Muscle of leg (tissue), 11 donors: Measurements from ENCODE around the gene CASZ1. TPM values are rescaled to one million over a fixed set of nuclear protein-coding genes. Genes with fewer than 3 reads are reported as not detected.

Experiments
- DNase-seq: peaks from one replicate; pipeline ENCODE4 v3.0.0; 2013
- H3K27ac ChIP-seq: one replicate; pipeline ENCODE4 v1.5.1; 2013; ENCODE audit warnings: mild to moderate bottlenecking, low read length, control low read depth
- H3K27me3 ChIP-seq: one replicate; pipeline ENCODE4 v1.6.1; 2013; ENCODE audit warnings: low read length; ENCODE audit not compliant: control insufficient read depth, insufficient read depth
- H3K36me3 ChIP-seq: one replicate; pipeline ENCODE4 v1.6.1; 2013; ENCODE audit warnings: low read length; ENCODE audit not compliant: control insufficient read depth, insufficient read depth
- H3K4me1 ChIP-seq: one replicate; pipeline ENCODE4 v1.6.1; 2013; ENCODE audit warnings: low read length; ENCODE audit not compliant: control insufficient read depth, insufficient read depth
- H3K4me3 ChIP-seq: one replicate; pipeline ENCODE4 v1.5.1; 2013; ENCODE audit warnings: low read length, control low read depth
- H3K9me3 ChIP-seq: replicated peaks from 2 replicates; pipeline ENCODE4 v1.6.1; 2013; ENCODE audit warnings: low read depth, low read length; ENCODE audit not compliant: control insufficient read depth
- WGBS: methylation state at CpG from one replicate; pipeline ENCODE4 v1.1.5; 2013; ENCODE audit warnings: missing lambda C conversion rate; ENCODE audit not compliant: insufficient coverage; 5-methylcytosine and 5-hydroxymethylcytosine counted together
- polyA plus RNA-seq, 8 donors: library from polyadenylated mRNA; unstranded; fragments of 120-200 nt; gene quantifications; one replicate each; pipeline versions ENCODE4 v1.2.1 to v1.2.3, GENCODE V29; 2013; ENCODE audit warnings: inconsistent platforms in 1 of 8, low replicate concordance in 1 of 8; ENCODE audit not compliant: insufficient read length in 8 of 8, insufficient read depth in 1 of 8
- total RNA-seq: library from RNA; stranded (reverse); fragments of 120-200 nt; gene quantifications from one replicate; pipeline ENCODE4 v1.2.4, GENCODE V29; 2013

CASZ1 gene
- total and polyA plus RNA-seq, 9 donors, result 30.8 to 68.4 (median 45.3) TPM

GRCh38 chr1:10648689-10649516, 147.5 kb downstream of the CASZ1 start:
- H3K4me1 ChIP-seq, result peaks cover 39% of the 10 kb centered on the region
- H3K27ac ChIP-seq, result peak overlapping the region; percentile 20
- H3K9me3 ChIP-seq, result no peaks in the 10 kb centered on the region
- 69% methylated on average over 31 of the region's 32 CpGs for WGBS
- H3K36me3 ChIP-seq, result peaks cover 41% of the 10 kb centered on the region
- H3K27me3 ChIP-seq, result peaks cover 17% of the 10 kb centered on the region
- no peak overlapping the region for H3K4me3 ChIP-seq
- DNase-seq, result no peak

DNA sequence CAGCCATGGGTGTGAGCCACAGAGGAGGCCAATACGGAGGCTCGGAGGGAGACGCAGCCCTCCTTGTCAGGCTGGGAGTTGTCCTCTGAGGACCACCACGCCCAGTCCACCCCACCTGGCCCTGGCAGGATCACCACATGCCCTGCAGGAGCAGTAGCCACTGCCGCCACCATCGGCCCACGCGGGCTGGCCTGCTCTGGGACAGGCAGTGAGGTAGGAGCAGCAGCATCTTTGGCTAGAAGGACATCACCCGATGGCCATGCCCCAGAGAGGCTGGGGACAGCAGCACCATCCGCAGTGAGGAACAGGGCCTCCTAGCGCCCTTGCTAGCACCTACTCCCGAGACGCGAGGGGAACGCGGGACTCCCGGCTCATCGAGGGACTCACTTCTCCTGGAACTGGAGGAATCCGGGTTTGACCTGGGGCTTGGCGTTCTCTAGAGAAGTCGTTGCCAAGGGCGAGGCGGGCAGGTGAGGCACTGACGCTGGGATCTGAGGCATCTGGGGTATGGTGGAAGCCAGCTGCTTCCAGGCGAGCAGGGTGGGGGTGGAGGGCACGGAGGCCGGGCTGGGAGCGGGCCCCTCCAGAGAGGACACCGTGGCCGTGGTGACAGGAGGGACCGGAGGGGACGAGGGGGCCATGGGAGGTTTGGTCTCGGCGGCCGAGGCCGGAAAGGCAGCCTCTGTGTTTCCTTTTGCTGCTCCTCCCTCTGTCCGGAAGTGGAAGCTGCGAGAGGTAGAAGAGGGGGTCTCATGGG, 148.9 kb downstream of the CASZ1 start:
- H3K4me3 ChIP-seq, result no peak overlapping the region
- peaks cover 17% of the 10 kb centered on the region for H3K27me3 ChIP-seq
- no peaks in the 10 kb centered on the region for H3K9me3 ChIP-seq
- H3K4me1 ChIP-seq, result peaks cover 40% of the 10 kb centered on the region
- H3K27ac ChIP-seq, result no peak overlapping the region
- 92% methylated on average over 34 of the region's 38 CpGs for WGBS
- peaks cover 38% of the 10 kb centered on the region for H3K36me3 ChIP-seq
- no peak for DNase-seq

DNA sequence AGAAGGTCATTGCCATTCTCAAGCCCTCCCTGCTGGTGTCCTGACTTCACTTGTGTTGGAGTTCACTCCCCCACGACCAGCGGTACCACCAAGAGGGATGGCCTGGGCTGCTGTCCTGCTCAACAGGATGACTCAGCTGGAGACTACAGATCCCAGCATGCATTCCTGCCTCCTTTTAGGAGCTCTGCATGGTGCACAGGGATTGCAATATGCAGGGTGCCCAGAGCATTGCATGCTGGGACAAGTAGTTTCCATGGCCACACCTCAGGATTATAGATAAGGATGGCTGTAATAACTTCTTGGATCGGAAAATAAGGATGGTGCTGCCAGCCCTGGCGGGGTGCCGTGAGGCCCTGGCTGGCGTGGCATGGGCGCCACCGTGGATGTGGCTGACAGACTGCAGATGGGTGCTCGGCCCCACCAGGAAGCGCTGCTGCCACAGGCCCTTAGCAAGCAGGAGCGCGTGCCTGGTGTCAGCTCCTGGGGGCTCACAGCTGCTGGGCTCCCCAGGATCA, 150.0 kb downstream of the CASZ1 start:
- DNase-seq, result peak; percentile 30
- Histone ChIP-seq H3K4me1 (peaks cover 42% of the 10 kb centered on the region), H3K4me3 (no peak overlapping the region)

GRCh38 chr1:10644307-10645128, 151.9 kb downstream of the CASZ1 start:
- H3K27me3 ChIP-seq, result peaks cover 27% of the 10 kb centered on the region
- H3K4me3 ChIP-seq, result no peak overlapping the region
- H3K36me3 ChIP-seq, result peaks cover 39% of the 10 kb centered on the region
- WGBS, result 92% methylated on average over 29 of the region's 32 CpGs
- DNase-seq, result no peak
- no peaks in the 10 kb centered on the region for H3K9me3 ChIP-seq
- no peak overlapping the region for H3K27ac ChIP-seq
- peaks cover 60% of the 10 kb centered on the region for H3K4me1 ChIP-seq

More for the DNA sequence above, 150.0 kb downstream of the CASZ1 start:
- peaks cover 34% of the 10 kb centered on the region for H3K36me3 ChIP-seq
- H3K9me3 ChIP-seq, result no peaks in the 10 kb centered on the region
- no peak overlapping the region for H3K27ac ChIP-seq
- WGBS, result 91% methylated on average over 12 of the region's 12 CpGs
- peaks cover 16% of the 10 kb centered on the region for H3K27me3 ChIP-seq

- Histone ChIP-seq H3K4me3 (no peak overlapping the region), H3K9me3 (no peaks in the 10 kb centered on the region), H3K4me1 (peaks cover 56% of the 10 kb centered on the region), H3K36me3 (peaks cover 41% of the 10 kb centered on the region), H3K27me3 (peaks cover 29% of the 10 kb centered on the region), H3K27ac (no peak overlapping the region)
- WGBS, result 82% methylated on average over 10 of the region's 17 CpGs
- DNase-seq, result no peak
These were observed 152.7 kb downstream of the CASZ1 start for GRCh38 chr1:10643607-10644306.

DNA sequence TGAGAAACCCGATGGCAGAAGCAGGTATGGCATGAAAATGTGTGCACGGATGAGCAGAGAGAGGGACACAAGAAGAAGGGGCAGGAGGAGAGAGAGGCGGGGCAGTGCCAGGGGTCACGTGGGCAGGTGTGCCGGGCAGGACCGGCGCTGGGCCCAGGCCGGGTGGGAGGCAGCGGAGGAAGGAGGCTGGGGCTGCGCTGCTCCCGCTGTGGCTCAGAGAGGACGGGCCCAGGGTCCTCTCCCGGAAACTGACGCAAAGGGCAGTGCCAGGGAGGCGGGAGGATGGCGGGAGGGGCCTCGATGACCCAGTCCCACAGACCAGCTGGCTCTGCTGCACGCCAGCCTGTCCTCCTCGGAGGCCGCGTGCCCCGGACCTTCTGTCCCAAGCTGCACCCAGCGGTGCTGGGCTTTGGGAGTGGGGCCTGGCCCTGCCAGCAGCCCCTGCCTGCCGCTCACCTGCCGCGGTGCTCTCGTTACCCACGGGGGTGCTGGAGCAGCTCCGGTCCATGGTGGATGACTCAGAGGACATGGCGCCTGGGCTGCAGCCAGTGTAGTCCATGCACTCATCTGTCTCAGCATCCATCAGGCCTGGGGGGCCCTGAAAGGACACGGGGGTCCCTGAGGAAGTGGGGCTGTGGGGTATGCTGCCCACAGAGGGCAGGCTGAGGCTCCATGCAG, 153.9 kb downstream of the CASZ1 start:
- no peaks in the 10 kb centered on the region for H3K9me3 ChIP-seq
- peaks cover 33% of the 10 kb centered on the region for H3K27me3 ChIP-seq
- no peak for DNase-seq
- no peak overlapping the region for H3K4me3 ChIP-seq
- H3K36me3 ChIP-seq, result peaks cover 38% of the 10 kb centered on the region
- H3K4me1 ChIP-seq, result peaks cover 50% of the 10 kb centered on the region
- no peak overlapping the region for H3K27ac ChIP-seq
- 75% methylated on average over 25 of the region's 31 CpGs for WGBS

DNA sequence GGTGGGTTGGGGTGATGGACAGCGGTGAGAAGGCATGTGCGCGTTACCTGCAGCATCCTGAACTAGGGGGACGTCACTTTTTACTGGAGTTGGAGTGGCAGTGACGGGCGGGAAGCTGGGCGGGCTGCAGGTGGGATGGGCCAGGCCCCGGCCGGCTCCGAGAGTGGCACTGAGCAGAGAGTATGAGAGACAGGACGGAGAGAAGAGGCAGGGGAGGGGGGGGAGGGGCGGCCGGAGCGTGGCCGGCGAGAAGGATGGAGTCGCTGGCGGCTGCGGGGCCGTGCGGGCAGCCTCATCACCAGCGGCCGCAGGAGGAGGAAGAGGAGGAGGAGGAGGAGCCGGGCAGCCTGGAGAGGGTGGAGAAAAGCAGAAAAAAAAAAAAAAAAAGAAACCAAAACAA, 154.5 kb downstream of the CASZ1 start:
- Histone ChIP-seq H3K4me3 (no peak overlapping the region), H3K27ac (no peak overlapping the region), H3K36me3 (peaks cover 40% of the 10 kb centered on the region), H3K4me1 (peaks cover 47% of the 10 kb centered on the region), H3K27me3 (peaks cover 39% of the 10 kb centered on the region), H3K9me3 (no peaks in the 10 kb centered on the region)
- 69% methylated on average over 13 of the region's 24 CpGs for WGBS
- no peak for DNase-seq

- no peaks in the 10 kb centered on the region for H3K9me3 ChIP-seq
- H3K36me3 ChIP-seq, result peaks cover 39% of the 10 kb centered on the region
- WGBS, result 75% methylated on average over 14 of the region's 16 CpGs
- peaks cover 39% of the 10 kb centered on the region for H3K27me3 ChIP-seq
- H3K4me1 ChIP-seq, result peaks cover 42% of the 10 kb centered on the region
- no peak overlapping the region for H3K27ac ChIP-seq
- H3K4me3 ChIP-seq, result no peak overlapping the region
- DNase-seq, result no peak
These were observed 155.4 kb downstream of the CASZ1 start for GRCh38 chr1:10640843-10641553.
